Fibroblast of skin of abdomen (primary cell): ENCODE results near the gene DUXA.

Source experiments
- DNase-seq: peaks from one replicate; pipeline ENCODE4 v3.0.0-alpha.2; 2013

Gene DUXA

GRCh38 chr19:57105976-57106721 is 61.1 kb downstream of the DUXA start:
- DNase-seq: no peak
